IMR-90 (cell line): ENCODE measurements around the gene C2. TPM values are rescaled to one million over a fixed set of nuclear protein-coding genes. Genes with fewer than 3 reads are reported as not detected.

Source experiments
- ATAC-seq: fragments of 200-7000 bp; cut with Tn5 transposase; 2 replicates; pipeline ENCODE4 v1.9.1; 2020; ENCODE audit warnings: low read depth, mild to moderate bottlenecking, moderate library complexity
- BruUV-seq: library from RNA; stranded (reverse); fragments of 400-500 nt; replicated peaks from 2 replicates; lab custom pipeline; 2021; lab: Mats Ljungman, UMichigan
- CTCF ChIA-PET: fragments of 300-600 bp; formaldehyde crosslinking; extraction: SDS; loops from one replicate; lab custom pipeline; 2021; ENCODE audit warnings: antibody characterized with exemption; lab: Yijun Ruan, JAX
- POLR2A ChIA-PET: fragments of 300-600 bp; sonication (Branson Sonifier 250); formaldehyde crosslinking; loops from one replicate; lab custom pipeline; 2022; ENCODE audit warnings: antibody characterized with exemption; ENCODE audit not compliant: unreplicated experiment; lab: Charles Lee
- DNase-seq: peaks from one replicate; pipeline ENCODE4 v3.0.0; 2013
- H2AFZ ChIP-seq: replicated peaks from 2 replicates; pipeline ENCODE3; 2013; ENCODE audit warnings: low read length, mild to moderate bottlenecking; ENCODE audit not compliant: poor library complexity
- H2AK5ac ChIP-seq: 2 replicates; pipeline ENCODE4 v1.6.1; 2013; ENCODE audit warnings: low read depth, low read length, inconsistent platforms
- H2AK9ac ChIP-seq: replicated peaks from 2 replicates; pipeline ENCODE3; 2013; ENCODE audit warnings: mild to moderate bottlenecking, low read depth, low read length, moderate library complexity; ENCODE audit not compliant: poor library complexity
- H2BK120ac ChIP-seq: 2 replicates; pipeline ENCODE4 v1.6.1; 2013; ENCODE audit warnings: low read depth, low read length, inconsistent platforms
- H2BK15ac ChIP-seq: 3 replicates; pipeline ENCODE4 v1.6.1; 2013; ENCODE audit warnings: low read depth, low read length, inconsistent platforms
- H2BK20ac ChIP-seq: 2 replicates; pipeline ENCODE4 v1.6.1; 2013; ENCODE audit warnings: low read depth, mild to moderate bottlenecking, inconsistent platforms, low read length, moderate library complexity
- H2BK5ac ChIP-seq: 2 replicates; pipeline ENCODE4 v1.6.1; 2013; ENCODE audit warnings: mild to moderate bottlenecking, low read depth, low read length, inconsistent platforms; ENCODE audit not compliant: poor library complexity, severe bottlenecking
- H3K14ac ChIP-seq: replicated peaks from 2 replicates; pipeline ENCODE4 v1.6.1; 2013; ENCODE audit warnings: low read depth, low read length, inconsistent platforms
- H3K18ac ChIP-seq: 2 replicates; pipeline ENCODE4 v1.6.1; 2013; ENCODE audit warnings: low read depth, low read length, control low read depth
- H3K23ac ChIP-seq: 2 replicates; pipeline ENCODE4 v1.6.1; 2013; ENCODE audit warnings: low read depth, low read length, inconsistent platforms
- H3K27ac ChIP-seq: 2 replicates; pipeline ENCODE4 v1.5.1; 2013; ENCODE audit warnings: mild to moderate bottlenecking, control low read depth, low read length; ENCODE audit not compliant: insufficient read depth
- H3K27me3 ChIP-seq: 2 replicates; pipeline ENCODE4 v1.6.1; 2013; ENCODE audit warnings: low read length; ENCODE audit not compliant: control insufficient read depth, insufficient read depth
- H3K36me3 ChIP-seq: 2 replicates; pipeline ENCODE4 v1.6.1; 2013; ENCODE audit warnings: low read length, mixed read lengths; ENCODE audit not compliant: control insufficient read depth, insufficient read depth
- H3K4ac ChIP-seq: 2 replicates; pipeline ENCODE4 v1.6.1; 2013; ENCODE audit warnings: low read depth, low read length, inconsistent platforms
- H3K4me1 ChIP-seq: 2 replicates; pipeline ENCODE4 v1.6.1; 2013; ENCODE audit warnings: low read length, mixed read lengths; ENCODE audit not compliant: control insufficient read depth, insufficient read depth
- H3K4me2 ChIP-seq: 2 replicates; pipeline ENCODE4 v1.6.1; 2013; ENCODE audit warnings: low read depth, mild to moderate bottlenecking, control low read depth, low read length, moderate library complexity
- H3K4me3 ChIP-seq: 2 replicates; pipeline ENCODE4 v1.5.1; 2013; ENCODE audit warnings: low read depth, mild to moderate bottlenecking, control low read depth, low read length, moderate library complexity; ENCODE audit not compliant: insufficient read depth
- H3K56ac ChIP-seq: 2 replicates; pipeline ENCODE4 v1.6.1; 2013; ENCODE audit warnings: low read length, inconsistent platforms; ENCODE audit not compliant: insufficient read depth; ENCODE audit errors: extremely low read depth
- H3K79me1 ChIP-seq, 2 experiments: 2 replicates each; pipeline ENCODE4 v1.6.1; 2013; ENCODE audit warnings: low read length in 2 of 2, inconsistent platforms in 1 of 2, low read depth in 1 of 2
- H3K9ac ChIP-seq: 2 replicates; pipeline ENCODE4 v1.6.1; 2013; ENCODE audit warnings: low read depth, low read length, control low read depth
- H3K9me1 ChIP-seq: 2 replicates; pipeline ENCODE4 v1.6.1; 2013; ENCODE audit warnings: low read length, inconsistent platforms; ENCODE audit not compliant: insufficient read depth
- H3K9me3 ChIP-seq: 2 replicates; pipeline ENCODE4 v1.6.1; 2013; ENCODE audit warnings: low read length; ENCODE audit not compliant: control insufficient read depth, insufficient read depth
- H4K20me1 ChIP-seq: 2 replicates; pipeline ENCODE4 v1.6.1; 2013; ENCODE audit warnings: low read length, inconsistent platforms; ENCODE audit not compliant: insufficient read depth
- H4K5ac ChIP-seq: 2 replicates; pipeline ENCODE4 v1.6.1; 2013; ENCODE audit warnings: mild to moderate bottlenecking, low read depth, low read length, control low read depth
- H4K8ac ChIP-seq, 2 experiments: 2 replicates each; pipeline ENCODE4 v1.6.1; 2013; ENCODE audit warnings: low read depth in 2 of 2, low read length in 2 of 2, control low read depth in 1 of 2, inconsistent platforms in 1 of 2
- H4K91ac ChIP-seq: 2 replicates; pipeline ENCODE4 v1.6.1; 2013; ENCODE audit warnings: low read depth, low read length, inconsistent platforms; ENCODE audit not compliant: insufficient read depth
- BHLHE40 ChIP-seq: fragments of 150-350 bp; IDR thresholded peaks from 2 replicates; pipeline ENCODE4 v1.6.1; 2016; ENCODE audit warnings: mild to moderate bottlenecking, low read depth, low read length
- CEBPB ChIP-seq: IDR thresholded peaks from 2 replicates; pipeline ENCODE4 v1.6.1; 2012; ENCODE audit warnings: low read depth, low read length, improper control_type of control experiment
- CHD1 ChIP-seq: IDR thresholded peaks from 2 replicates; pipeline ENCODE4 v1.6.1; 2012; ENCODE audit warnings: low read depth, low read length, improper control_type of control experiment
- CTCF ChIP-seq: conservative IDR thresholded peaks from 2 replicates; pipeline ENCODE4 v1.5.1; 2012; ENCODE audit warnings: mild to moderate bottlenecking, low read depth, low read length, improper control_type of control experiment
- ELK1 ChIP-seq: fragments of 150-350 bp; IDR thresholded peaks from 2 replicates; pipeline ENCODE4 v1.6.1; 2016; ENCODE audit warnings: low read depth, mild to moderate bottlenecking, low read length, moderate library complexity, borderline replicate concordance
- FOS ChIP-seq: fragments of 150-350 bp; IDR thresholded peaks from 2 replicates; pipeline ENCODE4 v1.6.1; 2016; ENCODE audit warnings: low read depth, low read length
- MAFK ChIP-seq: IDR thresholded peaks from 2 replicates; pipeline ENCODE4 v1.6.1; 2012; ENCODE audit warnings: low read depth, low read length, improper control_type of control experiment
- MXI1 ChIP-seq: IDR thresholded peaks from 2 replicates; pipeline ENCODE4 v1.6.1; 2012; ENCODE audit warnings: low read depth, mild to moderate bottlenecking, low read length, moderate library complexity, borderline replicate concordance
- NFE2L2 ChIP-seq: fragments of 150-350 bp; IDR thresholded peaks from 2 replicates; pipeline ENCODE4 v1.6.1; 2016; ENCODE audit warnings: low read depth, mild to moderate bottlenecking, low read length
- POLR2A ChIP-seq: IDR thresholded peaks from 2 replicates; pipeline ENCODE4 v1.6.1; 2012; ENCODE audit warnings: mild to moderate bottlenecking, low read depth, low read length
- RAD21 ChIP-seq: IDR thresholded peaks from 2 replicates; pipeline ENCODE4 v1.6.1; 2012; ENCODE audit warnings: low read length, improper control_type of control experiment
- RCOR1 ChIP-seq: IDR thresholded peaks from 2 replicates; pipeline ENCODE4 v1.6.1; 2012; ENCODE audit warnings: mild to moderate bottlenecking, low read length, improper control_type of control experiment; ENCODE audit not compliant: insufficient replicate concordance
- RFX5 ChIP-seq: IDR thresholded peaks from 2 replicates; pipeline ENCODE4 v1.8.0; 2012; ENCODE audit warnings: low read depth, mild to moderate bottlenecking, low read length, moderate library complexity
- SMC3 ChIP-seq: fragments of 150-350 bp; IDR thresholded peaks from 2 replicates; pipeline ENCODE4 v1.6.1; 2016; ENCODE audit warnings: low read depth, mild to moderate bottlenecking, antibody characterized with exemption, low read length, moderate library complexity
- USF2 ChIP-seq: fragments of 150-350 bp; IDR thresholded peaks from 2 replicates; pipeline ENCODE4 v1.6.1; 2017; ENCODE audit warnings: mild to moderate bottlenecking, antibody characterized with exemption, low read length, low read depth
- WGBS, 2 experiments: methylation state at CpG; one replicate each; pipeline versions ENCODE4 v1.1.5 to v1.1.7; 2013; ENCODE audit warnings: missing lambda C conversion rate in 2 of 2; ENCODE audit not compliant: insufficient read length in 1 of 2; ENCODE audit errors: extremely low coverage in 2 of 2; 5-methylcytosine and 5-hydroxymethylcytosine counted together
- dilution Hi-C: fragments of 300-500 bp; cut with HindIII; formaldehyde crosslinking; loops from one replicate; pipeline ENCODE4 v1.14.3; 2018; ENCODE audit warnings: low sequenced_read_pairs; ENCODE audit not compliant: unreplicated experiment
- in situ Hi-C: fragments of 300-500 bp; cut with MboI; formaldehyde crosslinking; loops from 3 replicates; pipeline ENCODE4 v1.14.3; 2019; ENCODE audit warnings: low sequenced_read_pairs, inconsistent platforms, mixed read lengths
- intact Hi-C: fragments of 100-400 bp; cut with micrococcal nuclease; formaldehyde crosslinking; loops from 2 replicates; pipeline ENCODE4 v1.10.0; 2022
- polyA plus RNA-seq, 3 experiments: library from polyadenylated mRNA; depleted of rRNA; stranded (reverse); fragments of >200 nt; gene quantifications; 2 replicates each; pipeline ENCODE4 v1.2.3, GENCODE V29; 2012; ENCODE audit warnings: low replicate concordance in 1 of 3
- total RNA-seq: library from RNA; depleted of rRNA; stranded (reverse); fragments of >200 nt; gene quantifications from 2 replicates; pipeline ENCODE4 v1.2.3, GENCODE V29; 2012

The C2 gene
- total and polyA plus RNA-seq, 2 of the 4 experiments (the other 2 are of a cell fraction): 0.18 to 0.19 TPM

GRCh38 chr6:31968791-31969711 is 41.5 kb downstream of the C2 start:
- no TSS peak for BruUV-seq
- Histone ChIP-seq H2BK20ac (no peak overlapping the region), H4K91ac (no peak overlapping the region), H2BK5ac (no peak overlapping the region), H2AK9ac (no peak overlapping the region), H3K79me1 (peaks cover 19 to 46% of the 10 kb centered on the region in 2 experiments), H3K36me3 (peaks cover 53% of the 10 kb centered on the region), H3K4me2 (no peak overlapping the region), H2BK120ac (no peak overlapping the region), H2AK5ac (no peak overlapping the region), H3K56ac (no peak overlapping the region), H3K9me1 (peaks cover 6% of the 10 kb centered on the region; the same call in 1 of the 2 replicates), H3K27me3 (no peaks in the 10 kb centered on the region), H3K18ac (no peak overlapping the region), H4K5ac (no peak overlapping the region), H3K23ac (no peak overlapping the region), H3K27ac (no peak overlapping the region), H3K14ac (no peak overlapping the region), H3K9ac (no peak overlapping the region), H3K4me1 (peaks cover 11% of the 10 kb centered on the region), H3K4me3 (no peak overlapping the region), H2AFZ (no peak overlapping the region), H3K9me3 (no peaks in the 10 kb centered on the region), H2BK15ac (no peak overlapping the region), H4K20me1 (no peaks in the 10 kb centered on the region), H3K4ac (no peak overlapping the region), H4K8ac (no peak overlapping the region)
- WGBS, 2 experiments: 94% methylated on average over 9 of the region's 23 CpGs; no CpG with 5 or more reads in 1 of the 2 experiments
- no peak for DNase-seq
- CTCF ChIA-PET: no interaction called here
- dilution Hi-C loops: no loop called here
- POLR2A ChIA-PET: no interaction called here
- in situ Hi-C loops: no loop called here
- intact Hi-C loops: no loop called here
- no peak for ATAC-seq
- TF ChIP-seq USF2 (no peak), RCOR1 (no peak), NFE2L2 (no peak), CHD1 (no peak), MAFK (no peak), POLR2A (no peak), ELK1 (no peak), CTCF (no peak), FOS (no peak), MXI1 (no peak), RAD21 (no peak), RFX5 (no peak), BHLHE40 (no peak), SMC3 (no peak), CEBPB (no peak)
